HepG2 (cell line): ENCODE data around the gene NPY.

Experiments used
- ADNP ChIP-seq: sonication (generic); formaldehyde crosslinking; IDR thresholded peaks from 2 replicates; pipeline ENCODE4 v1.4.0; 2020; ENCODE audit warnings: missing genetic modification reagents
- BORCS8-MEF2B ChIP-seq: sonication (generic); formaldehyde crosslinking; IDR thresholded peaks from 2 replicates; pipeline ENCODE4 v1.8.0; 2022; ENCODE audit warnings: mild to moderate bottlenecking, missing genetic modification reagents
- KAT8 ChIP-seq: IDR thresholded peaks from 2 replicates; pipeline ENCODE4 v1.6.1; 2016; ENCODE audit warnings: missing genetic modification reagents, missing compliant biosample characterization
- NPAS2 ChIP-seq: sonication (generic); formaldehyde crosslinking; IDR thresholded peaks from 2 replicates; pipeline ENCODE4 v1.8.0; 2022; ENCODE audit warnings: mild to moderate bottlenecking, missing genetic modification reagents, borderline replicate concordance
- TAF1 ChIP-seq: sonication (generic); formaldehyde crosslinking; IDR thresholded peaks from 2 replicates; pipeline ENCODE4 v1.4.0; 2020; ENCODE audit warnings: missing genetic modification reagents
- ZBTB8A ChIP-seq: sonication (generic); formaldehyde crosslinking; IDR thresholded peaks from 2 replicates; pipeline ENCODE4 v1.4.0; 2020; ENCODE audit warnings: mild to moderate bottlenecking, low read depth, missing genetic modification reagents, borderline replicate concordance
- ZFP82 ChIP-seq: sonication (generic); formaldehyde crosslinking; IDR thresholded peaks from 2 replicates; pipeline ENCODE4 v1.5.1; 2020; ENCODE audit warnings: mild to moderate bottlenecking, missing genetic modification reagents, borderline replicate concordance
- ZNF317 ChIP-seq: sonication (generic); formaldehyde crosslinking; IDR thresholded peaks from 2 replicates; pipeline ENCODE4 v1.5.0; 2020; ENCODE audit warnings: mild to moderate bottlenecking, missing genetic modification reagents
- TF ChIP-seq, protein P1 (sequence below): sonication (generic); formaldehyde crosslinking; IDR thresholded peaks from 2 replicates; pipeline ENCODE4 v1.5.0; 2020; ENCODE audit warnings: missing genetic modification reagents
- TF ChIP-seq, protein P2 (sequence below): sonication (generic); formaldehyde crosslinking; IDR thresholded peaks from 2 replicates; pipeline ENCODE4 v1.8.1; 2023; ENCODE audit warnings: mild to moderate bottlenecking, missing genetic modification reagents, borderline replicate concordance

DNA sequence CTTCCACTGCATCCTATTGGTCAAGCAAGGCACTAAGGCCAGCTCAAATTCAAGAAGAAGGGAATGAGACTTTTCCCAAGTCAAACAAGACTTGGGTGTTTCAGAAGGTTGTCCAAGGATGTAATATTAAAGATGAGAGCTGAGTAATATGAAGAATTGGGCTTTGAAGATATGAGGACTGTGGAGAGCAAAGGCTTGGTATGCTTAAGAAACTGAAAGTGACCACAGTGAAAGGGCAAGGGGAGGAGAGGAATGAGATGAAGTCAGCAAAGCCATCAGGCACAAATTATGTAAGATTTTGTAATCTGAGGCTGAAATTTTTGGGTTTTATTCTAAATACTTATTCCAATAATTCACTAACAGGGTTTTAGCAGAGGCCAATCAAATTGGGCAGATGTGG is 38.6 kb upstream of the NPY start:
- TF ChIP-seq ZFP82 (CRISPR knock-in tag): no peak
- TF ChIP-seq ZBTB8A (CRISPR knock-in tag): no peak
- TF ChIP-seq, protein P1, sequence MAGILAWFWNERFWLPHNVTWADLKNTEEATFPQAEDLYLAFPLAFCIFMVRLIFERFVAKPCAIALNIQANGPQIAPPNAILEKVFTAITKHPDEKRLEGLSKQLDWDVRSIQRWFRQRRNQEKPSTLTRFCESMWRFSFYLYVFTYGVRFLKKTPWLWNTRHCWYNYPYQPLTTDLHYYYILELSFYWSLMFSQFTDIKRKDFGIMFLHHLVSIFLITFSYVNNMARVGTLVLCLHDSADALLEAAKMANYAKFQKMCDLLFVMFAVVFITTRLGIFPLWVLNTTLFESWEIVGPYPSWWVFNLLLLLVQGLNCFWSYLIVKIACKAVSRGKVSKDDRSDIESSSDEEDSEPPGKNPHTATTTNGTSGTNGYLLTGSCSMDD (CRISPR knock-in tag): no peak
- no peak for TF ChIP-seq BORCS8-MEF2B
- no peak for TF ChIP-seq NPAS2
- TF ChIP-seq ADNP (CRISPR knock-in tag): no peak
- no peak for TF ChIP-seq TAF1 (CRISPR knock-in tag)
- TF ChIP-seq KAT8 (CRISPR knock-in tag): no peak
- TF ChIP-seq, protein P2, sequence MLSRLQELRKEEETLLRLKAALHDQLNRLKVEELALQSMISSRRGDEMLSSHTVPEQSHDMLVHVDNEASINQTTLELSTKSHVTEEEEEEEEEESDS (CRISPR knock-in tag): no peak
- no peak for TF ChIP-seq ZNF317 (CRISPR knock-in tag)
